ENCODE measurements around the gene KIAA1217.

KIAA1217 gene

DNA sequence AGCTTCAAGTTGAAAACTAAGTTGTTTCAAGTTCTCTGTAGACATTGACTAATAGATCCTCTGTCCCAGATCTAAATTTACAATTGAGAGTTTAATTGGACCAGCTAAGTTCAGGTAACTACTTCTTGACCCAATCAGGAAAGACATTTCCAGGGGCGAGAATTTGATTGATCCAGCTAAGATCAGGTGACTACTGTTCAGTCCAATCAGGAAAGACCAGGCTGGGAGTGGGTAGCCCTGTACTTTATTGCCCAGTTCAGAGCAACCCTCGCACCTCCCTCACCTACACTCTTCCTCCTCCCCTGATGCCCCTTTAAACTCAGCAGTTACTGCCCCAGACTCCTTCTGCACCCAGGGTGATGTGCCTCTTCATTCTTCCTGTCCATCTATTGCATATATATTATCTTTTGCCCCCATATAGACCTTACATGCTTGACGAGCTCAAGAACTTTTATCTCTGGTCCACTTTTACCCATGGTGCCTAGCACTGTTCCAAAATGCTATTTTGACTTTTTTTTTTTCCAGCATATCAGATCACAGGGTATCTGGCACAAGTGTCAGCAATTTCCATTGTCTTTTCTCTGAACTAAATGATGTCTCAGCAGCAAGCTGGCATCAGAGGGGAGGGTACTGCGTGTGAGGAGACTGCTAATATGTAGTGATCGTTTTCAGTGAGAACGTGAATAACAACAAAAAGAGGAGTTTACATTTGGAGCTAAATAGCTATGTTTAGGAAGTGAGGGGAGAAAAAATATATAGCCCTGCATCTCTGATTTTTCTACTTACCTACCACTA, 169.4 kb downstream of the KIAA1217 start:
- TF ChIP-seq POLR2A (IDR thresholded peaks at IDR 0.05; ENCODE audit: low read length) (no peak), GATA1 (IDR thresholded peaks at IDR 0.05; ENCODE audit: low read depth, low read length) (no peak)
- no peak for DNase-seq

DNA sequence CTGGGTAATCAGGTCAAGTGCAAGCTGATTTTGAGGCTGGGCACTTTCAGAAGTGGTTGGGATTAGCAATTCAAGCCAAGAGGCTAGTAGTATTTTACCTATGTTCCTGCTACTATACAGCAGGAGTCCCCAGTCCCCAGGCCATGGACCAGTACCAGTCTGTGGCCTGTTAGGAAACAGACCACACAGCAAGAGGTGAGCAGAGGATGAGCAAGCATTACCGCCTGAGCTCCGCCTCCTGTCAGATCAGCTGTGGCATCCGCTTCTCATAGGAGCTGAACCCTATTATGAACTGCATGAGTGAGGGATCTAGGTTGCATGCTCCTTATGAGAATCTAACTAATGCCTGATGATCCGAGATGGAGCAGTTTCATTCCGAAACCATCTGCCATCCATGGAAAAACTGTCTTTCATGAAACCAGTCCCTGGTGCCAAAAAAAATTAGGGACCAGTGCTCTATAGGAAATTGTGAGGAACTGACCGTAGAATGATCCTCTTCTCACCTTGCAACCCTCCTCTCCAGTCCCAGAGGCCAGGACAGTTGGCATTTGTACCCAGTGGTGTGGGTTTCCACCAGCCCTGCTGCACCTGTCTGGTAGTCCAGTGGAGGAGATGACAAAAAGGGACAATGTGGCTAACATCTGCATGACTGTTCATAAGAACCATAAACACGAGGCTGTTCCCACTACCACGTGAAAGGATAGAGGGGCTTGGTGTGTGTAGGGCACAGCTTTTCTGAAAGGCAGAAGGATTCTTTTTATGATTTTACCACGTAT, 172.5 kb downstream of the KIAA1217 start:
- no peak for DNase-seq
- no peak for TF ChIP-seq GATA1 (IDR thresholded peaks at IDR 0.05; ENCODE audit: low read depth, low read length)
- no peak for TF ChIP-seq POLR2A (IDR thresholded peaks at IDR 0.05; ENCODE audit: low read length)

DNA sequence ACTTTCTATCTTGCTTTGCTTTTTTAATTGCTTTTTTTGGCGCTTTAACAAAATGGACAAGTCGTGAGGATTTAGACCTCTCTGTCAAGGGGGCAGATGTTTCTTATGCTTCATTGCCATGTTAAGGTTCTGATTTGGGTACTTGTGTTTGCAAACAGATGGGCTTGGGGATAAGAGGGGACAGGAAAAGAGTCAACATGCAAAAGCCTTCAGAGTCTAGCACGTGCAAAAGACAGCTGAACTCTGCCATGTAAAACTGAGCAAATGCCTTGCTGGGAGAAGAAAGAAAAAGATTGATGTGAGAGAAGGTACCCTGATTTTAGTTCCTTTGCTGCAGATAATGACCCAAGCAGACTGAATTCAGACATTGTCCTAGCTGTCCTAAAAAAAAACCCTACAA, 173.1 kb downstream of the KIAA1217 start:
- TF ChIP-seq POLR2A (IDR thresholded peaks at IDR 0.05; ENCODE audit: low read length) (no peak), GATA1 (IDR thresholded peaks at IDR 0.05; ENCODE audit: low read depth, low read length) (no peak)
- DNase-seq: no peak

DNA sequence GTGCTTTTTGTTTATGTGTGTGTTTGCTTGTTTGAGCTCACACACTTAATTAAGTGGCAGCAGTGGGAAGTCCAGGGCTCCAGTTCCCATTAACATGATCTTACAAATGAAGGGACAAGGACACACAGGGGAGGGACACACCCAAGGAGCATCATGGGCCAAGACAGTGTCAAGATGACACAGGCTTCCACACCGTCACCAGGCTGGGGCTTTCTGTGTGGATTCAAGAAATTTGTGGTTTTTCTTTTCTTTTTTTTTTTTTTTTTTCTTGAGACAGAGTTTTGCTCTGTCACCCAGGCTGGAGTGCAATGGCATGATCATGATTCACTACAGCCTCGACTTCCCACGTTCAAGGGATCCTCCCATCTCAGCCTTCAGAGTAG, 173.6 kb downstream of the KIAA1217 start:
- TF ChIP-seq POLR2A (IDR thresholded peaks at IDR 0.05; ENCODE audit: low read length) (no peak), GATA1 (IDR thresholded peaks at IDR 0.05; ENCODE audit: low read depth, low read length) (no peak)
- DNase-seq: no peak

DNA sequence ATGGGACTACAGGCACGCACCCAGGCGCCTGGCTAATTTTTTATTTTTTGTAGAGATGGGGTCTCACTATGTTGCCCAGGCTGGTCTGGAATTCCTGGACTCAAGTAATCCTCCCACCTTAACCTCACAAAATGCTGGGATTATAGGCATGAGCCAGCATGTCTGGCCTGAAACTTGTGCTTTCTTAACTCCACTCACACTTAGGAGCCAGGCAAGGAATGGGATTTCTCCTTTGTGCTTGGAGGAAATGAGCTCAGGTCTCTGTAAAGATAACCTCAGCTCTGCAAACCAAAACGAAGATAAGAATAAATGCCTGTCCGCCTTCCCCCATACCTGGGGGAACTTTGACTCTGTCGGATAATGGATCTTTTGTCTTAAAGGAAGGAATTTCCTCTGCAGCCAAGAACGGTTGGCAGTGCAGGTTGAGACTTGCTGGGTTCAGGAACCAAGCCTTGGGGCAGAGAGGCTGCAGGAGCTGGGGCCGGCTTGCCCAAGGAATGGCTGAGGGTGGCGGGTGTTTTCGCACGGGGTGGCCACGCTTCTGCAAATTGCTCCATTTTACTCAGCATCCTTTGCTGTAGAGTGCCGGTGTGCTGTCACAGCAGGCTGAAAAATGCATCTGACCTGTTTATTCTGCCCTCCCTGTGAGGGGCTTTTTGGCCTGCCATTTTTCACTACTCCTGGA, 174.2 kb downstream of the KIAA1217 start:
- DNase-seq: no peak
- TF ChIP-seq GATA1 (IDR thresholded peaks at IDR 0.05; ENCODE audit: low read depth, low read length) (no peak), POLR2A (IDR thresholded peaks at IDR 0.05; ENCODE audit: low read length) (no peak)

DNA sequence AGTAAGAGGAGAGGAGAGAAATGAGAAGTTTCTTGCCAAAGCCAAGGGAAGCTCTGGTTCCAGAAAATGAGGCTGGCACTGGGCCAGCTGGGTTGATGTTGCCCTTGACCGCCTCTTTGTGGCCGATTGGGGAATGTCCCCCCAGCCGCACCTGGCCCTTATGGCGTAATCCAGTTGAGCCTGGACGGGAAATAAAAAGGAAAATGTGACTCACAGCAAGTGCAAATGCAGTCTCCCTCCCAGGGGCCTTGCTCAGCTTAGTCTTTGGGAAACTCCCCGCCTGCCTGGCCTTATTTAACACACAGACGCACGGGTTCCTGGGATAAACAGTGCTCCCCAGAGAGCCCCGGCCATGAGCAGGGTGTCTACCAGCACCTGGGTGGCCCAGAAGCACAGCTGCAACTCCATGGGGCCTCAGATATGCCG, 174.8 kb downstream of the KIAA1217 start:
- TF ChIP-seq POLR2A (IDR thresholded peaks at IDR 0.05; ENCODE audit: low read length) (no peak), GATA1 (IDR thresholded peaks at IDR 0.05; ENCODE audit: low read depth, low read length) (no peak)
- DNase-seq: peak; percentile 56 to 60

DNA sequence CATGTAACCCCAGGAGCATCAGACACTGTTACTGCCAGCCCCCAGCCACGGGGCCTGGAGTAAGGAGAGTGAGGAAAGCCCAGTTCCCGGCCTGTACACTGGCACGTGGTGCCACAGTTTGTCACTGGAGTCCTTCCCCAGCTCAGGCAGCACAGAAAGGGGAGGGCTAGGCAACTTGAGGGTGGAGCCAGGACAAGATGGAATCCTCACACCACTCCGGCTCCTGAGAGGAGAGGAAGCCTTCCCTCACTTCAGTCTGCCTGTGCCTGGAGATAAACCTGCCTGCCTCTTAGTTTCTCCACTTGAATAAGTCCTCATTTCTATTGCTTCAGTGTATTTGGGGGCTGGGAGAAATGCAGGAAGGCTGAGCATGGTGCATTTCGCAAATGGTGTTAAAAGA, 176.0 kb downstream of the KIAA1217 start:
- TF ChIP-seq GATA1 (IDR thresholded peaks at IDR 0.05; ENCODE audit: low read depth, low read length) (no peak), POLR2A (IDR thresholded peaks at IDR 0.05; ENCODE audit: low read length) (no peak)
- DNase-seq: no peak

DNA sequence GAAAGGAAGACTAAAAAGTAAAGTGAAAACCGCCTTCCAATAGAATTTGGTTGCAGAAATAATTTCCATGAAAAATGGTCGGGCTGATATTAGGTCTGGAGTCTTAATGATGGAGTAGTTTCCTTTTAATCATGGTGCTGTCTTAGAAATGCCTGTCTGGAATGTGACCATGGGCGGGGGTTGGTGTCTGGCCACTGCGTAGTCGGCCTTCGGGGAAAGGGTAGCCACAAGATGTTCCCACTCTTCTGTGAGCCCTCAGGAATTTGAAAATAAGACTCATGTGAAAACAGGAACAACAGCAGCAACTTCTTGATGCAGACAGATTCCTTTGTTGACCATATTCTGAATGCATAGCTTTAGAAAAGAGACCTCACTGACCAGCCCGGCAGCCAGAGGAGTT, 176.8 kb downstream of the KIAA1217 start:
- DNase-seq: no peak
- TF ChIP-seq POLR2A (IDR thresholded peaks at IDR 0.05; ENCODE audit: low read length): no peak
- no peak for TF ChIP-seq GATA1 (IDR thresholded peaks at IDR 0.05; ENCODE audit: low read depth, low read length)

DNA sequence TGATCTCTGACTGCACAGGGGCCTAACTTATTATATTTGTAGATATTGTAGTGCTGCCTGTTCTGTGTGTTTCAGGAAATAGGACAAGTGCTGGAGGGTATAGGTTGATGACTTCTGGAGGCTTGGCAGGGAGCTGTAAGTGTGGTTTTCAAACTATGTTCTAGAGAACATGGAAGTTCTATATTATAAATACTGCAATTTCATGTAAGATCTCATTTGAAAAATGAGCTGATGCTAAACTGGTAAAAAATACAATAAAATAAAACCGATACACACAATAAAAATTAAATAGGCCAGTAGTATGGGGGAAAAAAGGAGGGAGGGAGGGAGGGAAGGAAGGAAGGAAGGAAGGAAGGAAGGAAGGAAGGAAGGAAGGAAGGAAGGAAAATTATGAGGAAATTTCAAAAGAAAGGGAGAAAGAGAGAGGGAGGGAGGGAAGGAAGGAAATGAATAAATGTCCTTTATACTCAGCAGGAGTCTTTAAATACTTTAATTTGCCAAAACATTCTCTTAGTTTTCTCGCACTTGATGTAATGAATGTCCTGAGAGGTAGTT, 181.3 kb downstream of the KIAA1217 start:
- TF ChIP-seq GATA1 (IDR thresholded peaks at IDR 0.05; ENCODE audit: low read depth, low read length) (no peak), POLR2A (IDR thresholded peaks at IDR 0.05; ENCODE audit: low read length) (no peak)
- no peak for DNase-seq

DNA sequence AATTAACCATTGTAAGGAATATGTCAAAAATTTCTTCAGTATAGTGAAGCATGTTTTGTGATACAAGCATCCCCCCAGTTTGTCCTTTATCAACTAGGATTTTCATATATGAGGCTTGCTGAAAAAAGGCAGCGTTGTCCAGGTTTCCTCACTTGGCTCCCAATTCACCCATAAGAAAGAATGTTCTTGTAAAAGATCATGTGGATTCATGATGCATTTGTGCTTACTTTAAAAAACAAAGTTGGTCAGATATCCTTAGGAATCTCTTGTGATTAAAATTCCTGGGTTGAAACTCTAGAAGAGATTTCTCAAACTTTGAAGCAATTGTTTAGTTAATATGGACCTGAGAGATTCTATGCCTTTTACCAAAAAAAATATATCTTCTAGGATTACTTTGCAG, 181.8 kb downstream of the KIAA1217 start:
- DNase-seq: no peak
- TF ChIP-seq POLR2A (IDR thresholded peaks at IDR 0.05; ENCODE audit: low read length): no peak
- no peak for TF ChIP-seq GATA1 (IDR thresholded peaks at IDR 0.05; ENCODE audit: low read depth, low read length)

DNA sequence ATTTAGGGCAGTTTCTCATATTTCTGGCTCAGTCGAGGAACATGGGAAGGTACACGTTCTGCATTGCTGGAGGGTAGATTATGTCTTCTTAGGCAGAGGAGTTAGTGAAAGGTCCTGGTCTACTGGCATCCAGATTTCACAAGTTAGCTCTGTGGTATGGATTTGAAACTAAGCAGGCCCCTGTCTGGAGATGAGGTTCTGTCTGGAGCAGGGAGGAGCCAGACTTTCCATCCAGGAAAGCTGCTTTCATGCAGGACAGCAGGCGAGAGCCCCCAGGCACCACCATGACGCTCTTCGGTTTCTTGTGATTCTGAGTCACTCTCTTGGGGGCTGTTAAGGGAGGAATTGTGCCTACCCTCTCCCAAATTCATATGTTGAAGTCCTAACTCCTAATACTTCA, 184.3 kb downstream of the KIAA1217 start:
- no peak for DNase-seq
- no peak for TF ChIP-seq POLR2A (IDR thresholded peaks at IDR 0.05; ENCODE audit: low read length)
- TF ChIP-seq GATA1 (IDR thresholded peaks at IDR 0.05; ENCODE audit: low read depth, low read length): no peak

DNA sequence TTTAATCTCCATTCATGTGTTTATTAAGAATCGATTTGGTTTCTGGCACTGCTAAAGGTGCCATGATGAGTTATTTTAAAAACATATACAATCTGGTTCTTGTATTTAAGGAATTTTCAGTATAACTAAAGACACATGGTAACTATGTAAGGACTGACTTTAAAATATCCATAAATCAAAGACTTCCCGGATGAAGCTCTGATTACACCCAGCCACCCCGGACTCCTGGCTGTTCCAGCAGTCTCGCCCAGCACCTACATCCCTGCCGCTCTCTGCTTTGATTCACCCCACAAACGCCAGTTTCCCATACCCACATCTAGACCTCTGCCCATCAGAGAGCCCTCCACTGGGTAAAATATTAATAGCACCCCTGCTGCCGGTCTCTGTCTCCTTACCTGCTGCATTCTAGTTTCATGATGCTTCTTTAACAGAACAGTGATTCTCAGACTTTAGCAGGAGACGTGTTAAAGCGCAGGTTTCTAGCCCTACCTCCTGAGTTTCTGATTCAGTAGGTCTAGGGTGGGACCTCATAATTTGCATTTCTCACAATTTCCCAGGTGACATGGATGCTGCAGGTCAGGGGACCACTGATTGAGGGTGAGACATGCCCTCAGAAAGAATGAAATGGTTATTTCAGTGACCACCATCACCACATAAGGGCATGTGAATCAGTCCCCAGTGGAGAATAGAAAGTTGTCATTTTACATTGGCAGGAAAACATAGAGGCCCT, 185.7 kb downstream of the KIAA1217 start:
- no peak for DNase-seq

DNA sequence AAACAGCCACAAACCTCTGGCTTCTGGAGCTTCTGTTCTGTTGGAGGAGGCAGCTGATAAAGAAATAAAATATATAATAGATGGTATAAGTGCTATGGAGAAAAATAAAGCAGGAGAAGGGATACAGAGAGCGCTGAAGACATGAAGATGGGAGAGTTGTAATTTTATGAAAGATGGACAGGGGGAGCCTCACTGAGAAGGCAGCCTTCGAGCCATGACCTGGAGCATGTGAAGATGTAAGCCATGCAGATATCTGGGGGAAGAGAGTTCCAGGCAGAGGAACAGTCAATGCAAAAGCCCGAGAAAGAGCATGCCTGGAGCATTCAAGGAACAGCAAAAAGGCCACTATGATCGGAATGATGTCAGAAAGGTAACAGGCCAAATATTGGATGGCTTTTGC, 187.5 kb downstream of the KIAA1217 start:
- DNase-seq: no peak
- no peak for TF ChIP-seq POLR2A (IDR thresholded peaks at IDR 0.05; ENCODE audit: low read length)
- TF ChIP-seq GATA1 (IDR thresholded peaks at IDR 0.05; ENCODE audit: low read depth, low read length): no peak

More for the DNA sequence above, 185.7 kb downstream of the KIAA1217 start:
- TF ChIP-seq GATA1 (IDR thresholded peaks at IDR 0.05; ENCODE audit: low read depth, low read length): no peak
- no peak for TF ChIP-seq POLR2A (IDR thresholded peaks at IDR 0.05; ENCODE audit: low read length)
